SK-N-MC (cell line): ENCODE results near the gene BMP8B.
"Not testable (repeated sequence)": the region's sequence is repeated elsewhere in the genome, so short reads cannot be mapped to it uniquely, and the experiment has no call there.

ENCODE experiments used
- DNase-seq: peaks from one replicate; pipeline ENCODE4 v3.0.0-alpha.2; 2011; ENCODE audit warnings: low read depth, low spot score
- H3K27ac ChIP-seq: fragments of 200-600 bp; sonication (generic); 2 replicates; pipeline ENCODE4 v1.5.1; 2016; ENCODE audit warnings: mixed run types
- H3K36me3 ChIP-seq: fragments of 200-600 bp; sonication (generic); 2 replicates; pipeline ENCODE4 v1.6.1; 2017; ENCODE audit warnings: antibody characterized with exemption, low read length, mixed read lengths; ENCODE audit not compliant: insufficient read depth
- H3K4me3 ChIP-seq: fragments of 200-600 bp; sonication (generic); 2 replicates; pipeline ENCODE4 v1.5.1; 2016
- H3K9ac ChIP-seq: fragments of 200-600 bp; sonication (generic); 2 replicates; pipeline ENCODE4 v1.8.0; 2017; ENCODE audit warnings: mixed run types, mixed read lengths; ENCODE audit not compliant: insufficient read length
- H3K9me3 ChIP-seq: fragments of 200-600 bp; sonication (generic); 2 replicates; pipeline ENCODE4 v1.6.1; 2017; ENCODE audit warnings: low read depth, mild to moderate bottlenecking, antibody characterized with exemption, low read length, moderate library complexity, mixed read lengths
- EZH2 ChIP-seq: fragments of 200-600 bp; sonication (generic); IDR thresholded peaks from one replicate; pipeline ENCODE4 v1.6.1; 2017; ENCODE audit warnings: antibody characterized with exemption
- FOXP2 ChIP-seq: optimal IDR thresholded peaks from 2 replicates; pipeline ENCODE3; 2011; ENCODE audit warnings: mild to moderate bottlenecking, moderate library complexity; ENCODE audit not compliant: insufficient read depth; ENCODE audit errors: extremely low read length, control extremely low read depth
- POLR2AphosphoS5 ChIP-seq: IDR thresholded peaks from 2 replicates; pipeline ENCODE4 v1.6.1; 2012; ENCODE audit warnings: mild to moderate bottlenecking, low read depth, low read length, borderline replicate concordance

BMP8B gene

GRCh38 chr1:39829791-39830533, 41.3 kb upstream of the BMP8B start:
- no peaks in the 10 kb centered on the region for H3K36me3 ChIP-seq
- DNase-seq: no peak
- no peak overlapping the region for H3K4me3 ChIP-seq
- no peak for TF ChIP-seq FOXP2
- TF ChIP-seq EZH2: no peak
- no peaks in the 10 kb centered on the region for H3K9me3 ChIP-seq
- H3K27ac ChIP-seq: no peak overlapping the region
- no peak overlapping the region for H3K9ac ChIP-seq

GRCh38 chr1:39828734-39829133, 40.1 kb upstream of the BMP8B start:
- no peak overlapping the region for H3K9ac ChIP-seq
- no peak overlapping the region for H3K27ac ChIP-seq

GRCh38 chr1:39828255-39828654, 39.6 kb upstream of the BMP8B start:
- H3K9ac ChIP-seq, DNase-seq: not testable (repeated sequence)

More at GRCh38 chr1:39828734-39829133, 40.1 kb upstream of the BMP8B start:
- TF ChIP-seq FOXP2: no peak
- no peak for TF ChIP-seq EZH2
- no peak for TF ChIP-seq POLR2AphosphoS5
- DNase-seq: no peak
- Histone ChIP-seq H3K36me3 (no peaks in the 10 kb centered on the region), H3K4me3 (no peak overlapping the region), H3K9me3 (no peaks in the 10 kb centered on the region)

GRCh38 chr1:39827201-39827600, 38.5 kb upstream of the BMP8B start:
- Histone ChIP-seq H3K27ac (no peak overlapping the region), H3K4me3 (no peak overlapping the region), H3K9ac (no peak overlapping the region), H3K9me3 (no peaks in the 10 kb centered on the region), H3K36me3 (no peaks in the 10 kb centered on the region)
- TF ChIP-seq EZH2 (no peak), POLR2AphosphoS5 (no peak), FOXP2 (no peak)
- no peak for DNase-seq

More at GRCh38 chr1:39828255-39828654, 39.6 kb upstream of the BMP8B start:
- not testable (repeated sequence) for H3K4me3 ChIP-seq, H3K27ac ChIP-seq, H3K9me3 ChIP-seq, H3K36me3 ChIP-seq

GRCh38 chr1:39826583-39826982, 37.9 kb upstream of the BMP8B start:
- no peak for DNase-seq
- H3K9ac ChIP-seq: no peak overlapping the region
- H3K36me3 ChIP-seq: no peaks in the 10 kb centered on the region
- no peak overlapping the region for H3K27ac ChIP-seq
- H3K4me3 ChIP-seq: no peak overlapping the region
- no peak for TF ChIP-seq POLR2AphosphoS5
- TF ChIP-seq FOXP2: no peak
- no peak for TF ChIP-seq EZH2
- H3K9me3 ChIP-seq: no peaks in the 10 kb centered on the region

- no peak for DNase-seq
- Histone ChIP-seq H3K36me3 (no peaks in the 10 kb centered on the region), H3K4me3 (no peak overlapping the region), H3K9me3 (no peaks in the 10 kb centered on the region), H3K27ac (no peak overlapping the region), H3K9ac (no peak overlapping the region)
- TF ChIP-seq POLR2AphosphoS5 (no peak), EZH2 (no peak), FOXP2 (no peak)
These were observed 36.8 kb upstream of the BMP8B start for GRCh38 chr1:39825432-39825941.

- not testable (repeated sequence) for H3K4me3 ChIP-seq, H3K36me3 ChIP-seq, H3K27ac ChIP-seq, DNase-seq, H3K9me3 ChIP-seq, H3K9ac ChIP-seq
These were observed 34.8 kb upstream of the BMP8B start for GRCh38 chr1:39823450-39823849.

- TF ChIP-seq EZH2 (no peak), FOXP2 (no peak), POLR2AphosphoS5 (no peak)
- H3K4me3 ChIP-seq: no peak overlapping the region
- H3K9ac ChIP-seq: no peak overlapping the region
- H3K27ac ChIP-seq: no peak overlapping the region
- H3K36me3 ChIP-seq: no peaks in the 10 kb centered on the region
- H3K9me3 ChIP-seq: no peaks in the 10 kb centered on the region
- no peak for DNase-seq
These were observed 33.5 kb upstream of the BMP8B start for GRCh38 chr1:39822146-39822545.

- TF ChIP-seq FOXP2 (no peak), POLR2AphosphoS5 (no peak), EZH2 (no peak)
These were observed 30.6 kb upstream of the BMP8B start for GRCh38 chr1:39819091-39819812.

More at GRCh38 chr1:39819091-39819812, 30.6 kb upstream of the BMP8B start:
- Histone ChIP-seq H3K4me3 (no peak overlapping the region), H3K36me3 (no peaks in the 10 kb centered on the region), H3K9ac (no peak overlapping the region), H3K9me3 (no peaks in the 10 kb centered on the region), H3K27ac (no peak overlapping the region)
- DNase-seq: no peak
